HG03159 (cell line): ENCODE results near the gene SLC9A3.
"Not testable (repeated sequence)": the region's sequence is repeated elsewhere in the genome, so short reads cannot be mapped to it uniquely, and the experiment has no call there.

Source experiments
- ATAC-seq: cut with Tn5 transposase; IDR thresholded peaks from one replicate; pipeline ENCODE4 v1.9.1; 2021; ENCODE audit warnings: mild to moderate bottlenecking, moderate library complexity; ENCODE audit not compliant: unreplicated experiment

SLC9A3 gene

DNA sequence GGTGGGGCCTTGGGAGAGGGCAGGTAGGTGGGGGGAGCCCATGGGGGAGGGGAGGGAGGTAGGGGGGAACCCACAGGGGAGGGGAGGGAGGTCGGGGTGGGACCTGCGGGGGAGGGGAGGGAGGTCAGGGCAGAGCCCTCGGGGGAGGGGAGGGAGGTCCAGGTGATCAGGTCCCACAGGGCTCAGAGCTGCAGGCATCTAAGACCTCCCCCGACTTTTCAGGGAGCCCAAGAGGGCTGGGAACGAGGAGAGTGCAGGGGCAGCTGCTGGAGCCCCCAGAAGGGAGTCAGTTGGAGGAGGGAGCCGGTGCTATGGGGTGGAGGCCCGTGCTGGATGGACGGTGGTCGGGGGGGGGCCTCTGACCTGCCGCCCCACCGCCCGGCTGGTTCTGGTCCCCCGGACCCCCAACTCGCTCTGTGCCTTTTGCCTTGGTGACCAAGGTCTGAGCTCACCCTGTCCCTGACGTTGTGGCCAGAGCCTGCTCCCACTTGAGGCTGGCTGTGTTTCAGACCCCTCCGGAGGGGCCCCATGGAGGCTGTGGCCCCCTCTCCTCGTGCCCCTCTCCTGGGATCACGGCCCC is 31.8 kb downstream of the SLC9A3 start:
- no peak for ATAC-seq

GRCh38 chr5:491856-492155 is 32.4 kb downstream of the SLC9A3 start:
- ATAC-seq = no peak

- ATAC-seq = no peak
Measured at GRCh38 chr5:491119-491855, 33.0 kb downstream of the SLC9A3 start.

DNA sequence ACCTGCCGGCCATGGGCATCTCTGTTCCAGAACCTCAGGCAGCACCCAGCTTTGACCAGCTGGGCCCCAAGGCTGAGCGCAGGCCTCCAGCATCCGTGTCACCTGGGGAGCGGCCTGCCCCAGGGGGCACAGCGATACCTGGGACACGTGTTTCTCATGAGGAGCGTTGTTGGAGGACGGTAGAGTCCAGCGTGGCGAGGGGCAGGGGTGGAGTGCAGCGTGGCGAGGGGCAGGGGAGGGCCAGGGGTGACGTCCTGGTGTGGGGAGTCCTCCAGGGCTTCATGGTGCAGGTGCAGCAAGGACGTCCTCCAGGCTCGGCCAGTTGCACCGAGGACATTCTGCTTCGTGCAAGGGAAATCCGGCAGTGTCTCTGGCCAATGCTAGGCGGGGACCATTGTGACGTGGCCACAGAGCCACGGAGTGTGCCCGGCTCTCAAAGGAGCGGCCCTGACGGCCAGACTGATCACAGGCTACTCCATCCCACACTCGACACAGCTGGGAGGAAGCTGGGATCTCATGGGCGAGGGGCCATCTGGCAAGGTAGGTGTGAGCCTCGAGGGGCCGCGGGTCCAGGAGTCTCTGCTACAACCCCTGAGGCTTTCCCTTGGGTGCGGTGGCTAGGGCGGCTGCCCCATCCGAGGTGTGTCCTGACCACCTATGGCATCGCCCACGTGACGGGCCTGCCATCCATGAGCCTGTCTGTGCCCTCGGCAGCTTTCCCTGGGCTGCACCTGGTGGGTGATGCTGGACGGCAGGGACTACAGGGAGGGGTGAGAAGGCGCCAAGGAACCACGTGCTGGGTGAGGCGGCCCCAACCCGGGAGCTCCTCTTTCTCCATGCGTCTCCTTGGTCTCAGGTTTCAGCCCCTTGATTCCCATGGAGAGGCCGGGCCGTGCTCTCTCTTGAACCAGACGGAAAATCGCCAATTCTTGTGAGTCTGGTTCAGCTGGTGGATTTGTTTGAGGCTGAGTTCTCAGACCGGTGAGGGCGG is 33.8 kb downstream of the SLC9A3 start:
- no peak for ATAC-seq

DNA sequence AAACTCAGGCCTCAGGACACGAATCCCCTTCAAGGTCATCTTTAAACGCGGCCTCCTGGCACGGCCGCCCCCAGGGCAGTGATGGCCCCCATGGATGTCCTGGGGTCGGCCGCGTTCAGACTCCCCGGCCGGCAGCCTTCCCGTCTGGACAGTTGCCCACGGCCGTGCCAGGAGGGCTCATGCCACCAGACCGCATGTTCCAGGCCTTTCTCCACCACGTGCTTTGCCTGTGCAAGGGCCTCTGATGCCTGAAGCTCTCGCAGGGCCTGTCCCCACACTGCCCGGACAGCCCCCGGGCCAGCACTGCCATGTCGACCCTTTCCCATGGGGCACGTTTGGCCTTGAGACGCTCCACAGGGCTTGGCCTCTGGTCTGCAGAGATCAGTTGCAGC is 34.6 kb downstream of the SLC9A3 start:
- ATAC-seq = no peak

GRCh38 chr5:488744-489688 is 35.2 kb downstream of the SLC9A3 start:
- no peak for ATAC-seq

DNA sequence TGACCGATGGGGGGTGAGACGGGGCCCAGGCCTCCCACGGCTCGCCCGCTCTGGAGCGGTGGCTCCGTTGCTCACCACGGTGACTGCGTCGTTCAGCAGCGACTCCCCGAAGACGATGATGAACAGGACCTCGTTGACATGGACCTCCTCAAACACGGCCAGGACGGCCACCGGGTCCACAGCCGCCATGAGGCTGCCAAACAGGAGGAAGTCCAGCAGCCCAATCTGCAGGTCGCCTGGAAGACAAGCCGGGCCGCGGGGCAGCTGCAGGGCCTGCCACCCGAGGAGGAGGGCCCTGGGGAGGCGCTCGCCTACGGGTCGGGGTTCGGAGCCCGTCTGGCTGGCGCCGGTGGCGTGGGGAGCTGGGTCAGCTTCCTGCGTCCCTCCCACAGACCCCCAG is 36.0 kb downstream of the SLC9A3 start:
- no peak for ATAC-seq

GRCh38 chr5:486597-486996 is 37.7 kb downstream of the SLC9A3 start:
- not testable (repeated sequence) for ATAC-seq

DNA sequence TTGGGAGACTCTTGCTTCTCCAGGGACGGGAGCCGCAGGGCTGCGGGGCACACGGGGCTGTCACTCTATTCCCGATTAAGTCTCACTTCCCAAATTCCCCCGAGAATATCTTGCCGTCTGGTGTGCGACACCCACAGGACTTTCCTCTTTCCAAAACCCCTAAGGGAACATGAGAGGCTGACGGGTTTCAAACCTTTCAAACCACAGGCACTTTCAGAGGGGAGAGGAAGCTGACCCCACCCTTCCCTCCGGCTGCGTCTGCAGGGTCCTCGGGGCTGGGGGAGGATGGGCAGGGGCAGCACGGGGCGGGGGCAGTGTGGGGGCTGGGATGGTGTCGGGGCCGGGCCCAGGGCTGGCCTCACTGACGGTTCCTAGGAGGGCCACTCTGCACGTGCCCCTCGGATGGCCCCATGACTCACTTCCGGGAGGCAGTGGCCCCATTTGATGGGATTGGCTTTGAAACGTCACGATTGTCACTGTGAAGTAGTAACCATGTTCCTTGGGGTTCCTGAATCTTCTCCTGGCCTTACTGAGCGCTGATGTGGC is 38.2 kb downstream of the SLC9A3 start:
- ATAC-seq = no peak

DNA sequence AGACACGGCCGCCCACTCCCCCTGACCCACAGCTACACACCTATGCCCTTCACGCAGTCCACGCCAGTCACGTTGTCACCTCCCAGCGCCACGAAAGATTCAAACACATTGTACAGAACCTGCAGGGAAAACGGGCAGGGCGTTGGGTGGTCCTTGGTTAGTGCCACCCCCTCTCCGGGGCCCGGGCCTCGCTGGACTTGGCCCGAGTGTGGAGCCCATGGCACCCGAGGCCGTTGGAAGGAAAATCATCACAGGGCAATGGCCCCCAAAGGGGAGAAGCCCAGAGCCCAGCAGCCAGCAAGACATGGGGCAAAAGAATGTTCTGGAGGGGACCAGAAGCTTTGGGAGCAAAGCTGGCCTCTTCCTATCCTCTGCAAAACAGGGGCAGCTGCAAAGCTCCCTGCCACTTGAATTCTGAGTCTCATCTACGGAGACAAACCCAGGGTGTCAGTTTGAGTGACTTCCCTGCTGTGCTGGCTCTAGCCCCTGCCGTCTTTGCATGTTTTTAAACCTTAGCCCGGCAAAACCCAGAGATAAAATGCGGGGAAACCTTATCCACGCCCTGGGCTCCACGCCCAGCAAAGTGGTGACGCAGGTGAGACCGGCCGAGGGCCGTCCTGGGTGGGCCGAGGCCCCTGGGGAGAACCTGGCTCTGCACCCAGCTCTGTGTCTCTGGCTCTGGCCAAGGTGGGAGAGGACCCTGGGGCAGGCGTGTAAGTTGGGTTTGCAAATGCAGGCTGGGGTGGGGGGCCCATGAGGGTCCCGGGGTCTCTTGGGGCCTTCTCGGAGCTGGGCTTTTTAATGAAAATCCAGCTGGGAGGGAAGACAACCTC is 38.9 kb downstream of the SLC9A3 start:
- no peak for ATAC-seq

GRCh38 chr5:484556-484955 is 39.7 kb downstream of the SLC9A3 start:
- ATAC-seq = no peak

DNA sequence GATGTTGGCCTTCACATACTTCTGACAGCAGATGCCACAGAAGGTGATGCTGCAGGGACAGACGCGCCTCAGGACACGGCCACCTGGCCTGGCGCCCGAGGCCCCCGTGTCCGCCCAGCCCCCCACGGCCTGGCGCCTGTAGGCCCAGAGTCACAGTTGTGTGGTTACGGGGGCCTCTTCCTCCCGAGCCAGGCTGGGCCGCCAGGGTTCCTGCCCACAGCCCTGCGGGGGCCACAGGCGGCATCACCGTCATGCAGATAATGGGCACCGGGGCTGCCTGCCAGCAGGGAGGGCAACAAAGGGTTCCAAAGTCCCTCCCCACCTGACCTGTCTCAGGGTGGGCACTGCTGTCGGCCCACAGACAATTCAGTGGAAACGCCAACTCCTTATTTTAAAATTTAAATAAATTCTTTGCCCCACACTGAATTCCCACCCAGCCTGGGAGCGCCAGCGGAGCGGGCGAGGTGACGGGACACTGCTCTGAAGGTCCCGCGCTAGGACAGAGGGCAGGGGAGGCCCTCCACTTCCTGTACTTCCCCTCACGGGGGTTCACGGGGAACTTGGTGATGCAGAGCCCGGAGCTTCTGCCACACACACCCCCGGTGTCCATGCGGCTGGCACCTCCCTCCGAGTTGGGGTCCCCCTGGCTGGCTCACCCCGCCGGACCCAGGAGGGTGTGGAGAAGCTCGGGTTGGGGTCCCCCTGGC is 40.7 kb downstream of the SLC9A3 start:
- ATAC-seq = no peak

- no peak for ATAC-seq
Measured at GRCh38 chr5:483011-483410, 41.2 kb downstream of the SLC9A3 start.

- ATAC-seq = no peak
Measured at GRCh38 chr5:482506-482905, 41.7 kb downstream of the SLC9A3 start.

GRCh38 chr5:482021-482420 is 42.2 kb downstream of the SLC9A3 start:
- ATAC-seq = no peak

DNA sequence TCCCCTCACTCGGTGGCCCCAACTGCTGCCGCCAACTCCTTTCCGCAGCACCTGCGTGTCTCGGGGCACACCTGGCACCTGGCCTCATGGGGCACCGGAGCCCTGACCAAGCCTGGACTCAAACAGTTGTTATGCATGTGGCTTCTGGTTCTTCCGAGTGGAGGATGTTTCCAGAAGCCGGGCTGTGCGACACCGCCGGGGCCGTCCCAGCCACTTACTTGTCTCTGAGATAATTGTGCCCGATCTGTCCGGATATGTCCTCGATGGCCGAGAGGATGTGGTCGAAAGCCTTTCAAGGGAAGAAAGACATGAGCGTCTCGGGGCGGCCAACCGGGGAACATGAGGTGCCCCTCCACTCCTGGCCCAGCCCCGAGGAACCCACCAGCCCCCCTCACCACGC is 42.9 kb downstream of the SLC9A3 start:
- no peak for ATAC-seq

DNA sequence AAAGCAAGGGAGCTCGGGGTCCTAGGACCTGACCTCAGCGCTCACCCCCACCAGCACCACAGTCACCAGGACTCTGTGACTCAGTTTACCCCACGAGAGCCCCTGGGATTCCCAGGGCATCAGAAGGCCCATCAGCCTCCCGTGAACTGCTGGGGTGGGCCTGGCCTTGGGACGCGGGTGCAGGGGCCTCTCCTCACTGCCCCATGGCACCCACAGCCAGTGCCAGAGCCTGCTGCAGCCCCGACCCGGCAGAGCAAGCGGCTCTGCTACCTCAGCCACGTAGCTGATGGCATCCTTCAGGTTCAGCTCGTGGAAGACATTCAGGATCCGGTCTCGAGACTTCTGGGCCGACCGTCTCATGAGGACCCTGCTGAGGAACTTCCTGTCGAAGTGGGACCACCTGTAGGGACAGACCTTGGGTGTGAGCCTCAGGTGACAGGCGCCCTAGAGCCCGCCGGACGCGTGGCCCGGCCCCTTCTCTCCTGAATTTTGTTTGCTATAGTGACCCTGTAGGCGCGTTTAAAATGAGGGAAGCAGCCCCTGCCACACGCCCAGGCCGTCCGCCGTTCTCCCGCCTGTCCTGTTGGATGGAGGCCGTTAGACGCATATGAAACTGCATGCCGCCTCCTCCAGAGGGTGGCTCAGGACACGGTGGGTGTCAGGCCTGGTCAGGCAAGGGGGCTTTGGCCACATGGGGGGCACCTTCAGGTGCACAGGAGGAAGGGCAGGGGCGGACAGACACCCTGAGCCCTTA is 44.5 kb downstream of the SLC9A3 start:
- ATAC-seq = no peak

DNA sequence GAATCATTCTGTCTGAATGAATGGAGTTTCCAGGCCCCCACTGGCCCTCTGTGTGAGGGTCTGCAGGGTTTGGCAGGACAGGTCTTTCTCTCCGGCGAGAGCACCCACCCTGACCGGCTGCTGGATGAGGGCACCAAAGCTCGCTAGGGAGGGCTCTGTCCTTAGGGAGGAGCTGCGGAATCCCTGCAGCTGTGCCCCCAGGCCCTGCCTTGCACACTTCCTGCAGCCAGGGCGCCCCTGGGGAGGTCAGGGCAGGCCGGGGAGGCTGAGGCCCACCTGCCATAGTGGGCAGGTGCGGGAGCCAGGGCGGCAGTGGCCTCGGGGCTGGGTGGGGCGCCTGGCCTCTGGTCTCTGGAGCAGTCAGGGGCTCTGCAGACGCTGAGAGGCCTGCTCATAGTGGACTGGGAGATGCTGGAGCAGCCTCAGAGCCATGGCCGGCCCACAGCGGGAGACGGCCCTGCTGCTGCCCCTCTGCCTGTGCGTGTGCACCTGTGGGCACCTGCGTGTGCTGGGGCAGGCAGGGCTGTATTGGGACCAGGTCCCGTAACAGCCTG is 45.2 kb downstream of the SLC9A3 start:
- no peak for ATAC-seq
